HepG2 (cell line): Measurements from ENCODE around the gene HEXIM1. TPM values are rescaled to one million over a fixed set of nuclear protein-coding genes. Genes with fewer than 3 reads are reported as not detected.

Experiments used
- CC2D1A ChIP-seq: sonication (generic); formaldehyde crosslinking; IDR thresholded peaks from 2 replicates; pipeline ENCODE4 v1.8.1; 2023; ENCODE audit warnings: mild to moderate bottlenecking, missing genetic modification reagents
- ELF3 ChIP-seq: IDR thresholded peaks from 2 replicates; pipeline ENCODE4 v1.6.1; 2016; ENCODE audit warnings: missing genetic modification reagents, missing compliant biosample characterization
- ELK4 ChIP-seq: sonication (generic); formaldehyde crosslinking; IDR thresholded peaks from 2 replicates; pipeline ENCODE4 v1.9.0; 2021; ENCODE audit warnings: missing genetic modification reagents, borderline replicate concordance
- HNF4G ChIP-seq, 2 experiments: sonication (generic) in 1 of 2; formaldehyde crosslinking in 1 of 2; IDR thresholded peaks; 2 replicates each; pipeline versions ENCODE4 v1.4.0 to v1.6.1; 2011 to 2020; ENCODE audit warnings: borderline replicate concordance in 2 of 2, low read depth in 2 of 2, mild to moderate bottlenecking in 2 of 2, low read length in 1 of 2, missing genetic modification reagents in 1 of 2, moderate library complexity in 1 of 2
- HNRNPK ChIP-seq: fragments of 200-400 bp; formaldehyde crosslinking; IDR thresholded peaks from 2 replicates; pipeline ENCODE4 v1.6.1; 2018; ENCODE audit warnings: low read length, low read depth, moderate library complexity, mild to moderate bottlenecking; ENCODE audit not compliant: poor library complexity, severe bottlenecking
- HOXD1 ChIP-seq: sonication (generic); formaldehyde crosslinking; IDR thresholded peaks from 2 replicates; pipeline ENCODE4 v1.5.0; 2020; ENCODE audit warnings: missing genetic modification reagents
- NR3C1 ChIP-seq: sonication (generic); formaldehyde crosslinking; IDR thresholded peaks from 2 replicates; pipeline ENCODE4 v1.4.0; 2020; ENCODE audit warnings: missing genetic modification reagents
- SIN3A ChIP-seq: IDR thresholded peaks from 2 replicates; pipeline ENCODE4 v1.6.1; 2011; ENCODE audit warnings: low read depth, mild to moderate bottlenecking, control low read depth, low read length, borderline replicate concordance
- SYNCRIP ChIP-seq: fragments of 200-400 bp; formaldehyde crosslinking; IDR thresholded peaks from 2 replicates; pipeline ENCODE4 v1.6.1; 2018; ENCODE audit warnings: mild to moderate bottlenecking, low read depth, low read length; ENCODE audit not compliant: insufficient read depth
- ZNF333 ChIP-seq: sonication (generic); formaldehyde crosslinking; IDR thresholded peaks from 2 replicates; pipeline ENCODE4 v1.4.0; 2020; ENCODE audit warnings: mild to moderate bottlenecking, missing genetic modification reagents, borderline replicate concordance
- ZNF34 ChIP-seq: sonication (generic); formaldehyde crosslinking; IDR thresholded peaks from 2 replicates; pipeline ENCODE4 v1.4.0; 2020; ENCODE audit warnings: mild to moderate bottlenecking, missing genetic modification reagents, borderline replicate concordance
- ZNF407 ChIP-seq: sonication (generic); formaldehyde crosslinking; IDR thresholded peaks from one replicate; pipeline ENCODE4 v1.5.1; 2020; ENCODE audit warnings: mild to moderate bottlenecking, missing genetic modification reagents; ENCODE audit errors: not compliant biosample characterization
- ZNF484 ChIP-seq: sonication (generic); formaldehyde crosslinking; IDR thresholded peaks from 2 replicates; pipeline ENCODE4 v1.5.1; 2020; ENCODE audit warnings: mild to moderate bottlenecking, low read depth, missing genetic modification reagents, borderline replicate concordance
- ZNF552 ChIP-seq: sonication (generic); formaldehyde crosslinking; IDR thresholded peaks from 2 replicates; pipeline ENCODE4 v1.9.0; 2022; ENCODE audit warnings: missing genetic modification reagents, mild to moderate bottlenecking, borderline replicate concordance
- ZNF816 ChIP-seq: sonication (generic); formaldehyde crosslinking; IDR thresholded peaks from 2 replicates; pipeline ENCODE4 v1.8.0; 2022; ENCODE audit warnings: missing genetic modification reagents, mild to moderate bottlenecking, borderline replicate concordance
- ZNF839 ChIP-seq: sonication (generic); formaldehyde crosslinking; IDR thresholded peaks from 2 replicates; pipeline ENCODE4 v1.4.0; 2020; ENCODE audit warnings: missing genetic modification reagents, mild to moderate bottlenecking, borderline replicate concordance
- polyA plus RNA-seq, 8 experiments: library from polyadenylated mRNA; depleted of rRNA in 3 of 8; stranded (reverse) in 7 of 8; unstranded in 1 of 8; fragments of >200 nt; fragmentation: Illumina TruSeq in 4 of 8; extraction: Trizol in 4 of 8; gene quantifications; 2 replicates each; pipeline versions ENCODE4 v1.2.1 to v1.2.3, GENCODE V29; 2011 to 2016; ENCODE audit warnings: low read depth in 4 of 8, missing spikeins in 1 of 8, mixed read lengths in 1 of 8; ENCODE audit not compliant: insufficient read depth in 1 of 8
- total RNA-seq, 5 experiments: library from RNA; depleted of rRNA; stranded (reverse); fragments of >200 nt; fragmentation: Illumina TruSeq; extraction: Trizol; gene quantifications; 2 replicates each; pipeline ENCODE4 v1.2.3, GENCODE V29; 2016; ENCODE audit warnings: low read depth in 1 of 5

The HEXIM1 gene
- total and polyA plus RNA-seq, 2 of the 13 experiments (the other 11 are each of a cell fraction or from before 2014, with no cell fraction given): 10.5 to 16.6 TPM

GRCh38 chr17:45132572-45133463, 15.5 kb upstream of the HEXIM1 start (continued):
- peak; percentile 27 for TF ChIP-seq ZNF407 (CRISPR knock-in tag)
- peak; percentile 57 for TF ChIP-seq HNRNPK
- TF ChIP-seq ELF3 (CRISPR knock-in tag): 0 out of 2 replicates have a peak, but pooled peaks have one; percentile 14
- no peak for TF ChIP-seq ZNF484 (CRISPR knock-in tag)
- TF ChIP-seq ZNF839 (CRISPR knock-in tag): peak; percentile 95; the same call in 1 of the 2 replicates
- peak; percentile 50; the same call in 1 of the 2 replicates for TF ChIP-seq SIN3A
- TF ChIP-seq ZNF816 (CRISPR knock-in tag): no peak; the same call in 1 of the 2 replicates
- no peak for TF ChIP-seq CC2D1A
- TF ChIP-seq NR3C1 (CRISPR knock-in tag): no peak
- TF ChIP-seq HOXD1 (CRISPR knock-in tag): peak; percentile 80
- no peak for TF ChIP-seq ZNF333 (CRISPR knock-in tag)
- no peak for TF ChIP-seq ZNF552
- TF ChIP-seq ELK4 (CRISPR knock-in tag): no peak
- TF ChIP-seq ZNF34 (CRISPR knock-in tag): peak; percentile 72; the same call in 1 of the 2 replicates
- TF ChIP-seq SYNCRIP: no peak
- TF ChIP-seq HNF4G (IDR thresholded peaks at IDR 0.05; ENCODE audit: borderline replicate concordance, low read depth, low read length): no peak; the same call in 1 of the 2 replicates
- peak; percentile 68; the same call in 1 of the 2 replicates for TF ChIP-seq HNF4G (CRISPR knock-in tag; IDR thresholded peaks at IDR 0.05; ENCODE audit: borderline replicate concordance, low read depth)
